ENCODE results near the gene RAB18. TPM values are rescaled to one million over a fixed set of nuclear protein-coding genes. Genes with fewer than 3 reads are reported as not detected.

RAB18 gene
- total and polyA plus RNA-seq, 2 experiments from 2014 or later: 35.5 to 77.2 TPM

GRCh38 chr10:27535317-27535716 lies 31.2 kb downstream of the RAB18 start (continued):
- TF ChIP-seq ZNF462 (CRISPR knock-in tag; IDR thresholded peaks at IDR 0.05) (no peak), POLR2AphosphoS5 (IDR thresholded peaks at IDR 0.05; ENCODE audit: low read depth) (no peak), CTCF (conservative IDR thresholded peaks at IDR 0.05; ENCODE audit: low read depth in 2 of 2) (no peak), ZNF114 (CRISPR knock-in tag; IDR thresholded peaks at IDR 0.05) (no peak), EZH2phosphoT487 (IDR thresholded peaks at IDR 0.05; ENCODE audit: unreplicated experiment) (no peak), NANOG (IDR thresholded peaks at IDR 0.05; ENCODE audit: borderline replicate concordance) (no peak)

GRCh38 chr10:27536437-27536836 lies 32.3 kb downstream of the RAB18 start:
- Mint-ChIP-seq H3K27ac (no peak overlapping the region), H3K4me3 (no peak overlapping the region), H3K36me3 (ENCODE audit: low read depth) (peaks cover 5% of the 10 kb centered on the region; the same call in 2 of the 3 replicates), H3K4me1 (peaks cover 4% of the 10 kb centered on the region; the same call in 2 of the 3 replicates), H3K9me3 (no peaks in the 10 kb centered on the region), H3K27me3 (ENCODE audit: insufficient read depth, low read depth, poor library complexity) (no peaks in the 10 kb centered on the region)
- Histone ChIP-seq H3K4me3 (no peak overlapping the region), H3K36me3 (ENCODE audit: insufficient read depth) (no peaks in the 10 kb centered on the region), H3K27ac (ENCODE audit: low read depth) (no peak overlapping the region), H3K9me2 (ENCODE audit: insufficient read depth) (no peaks in the 10 kb centered on the region), H3F3A (replicated peaks; ENCODE audit: low read depth) (no peaks in the 10 kb centered on the region), H3K79me2 (replicated peaks; ENCODE audit: insufficient read depth) (no peaks in the 10 kb centered on the region), H3K27me3 (ENCODE audit: insufficient read depth) (no peaks in the 10 kb centered on the region), H4K20me1 (replicated peaks; ENCODE audit: insufficient read depth) (no peaks in the 10 kb centered on the region), H2AFZ (no peak overlapping the region), H3K4me2 (no peak overlapping the region), H3K4me1 (ENCODE audit: insufficient read depth) (0 out of 2 replicates have a peak, but pooled peaks cover 4% of the 10 kb centered on the region)
- TF ChIP-seq JUNB (IDR thresholded peaks at IDR 0.05; ENCODE audit: unreplicated experiment): no peak
- no peak for TF ChIP-seq ETS1 (IDR thresholded peaks at IDR 0.05)
- no peak for TF ChIP-seq ZNF114 (CRISPR knock-in tag; IDR thresholded peaks at IDR 0.05)
- no peak for TF ChIP-seq STAT1 (IDR thresholded peaks at IDR 0.05; ENCODE audit: unreplicated experiment)
- TF ChIP-seq EZH2phosphoT487 (IDR thresholded peaks at IDR 0.05; ENCODE audit: unreplicated experiment): no peak
- no peak for TF ChIP-seq NANOG (IDR thresholded peaks at IDR 0.05; ENCODE audit: borderline replicate concordance)
- no peak for TF ChIP-seq EZH2 (IDR thresholded peaks at IDR 0.05; ENCODE audit: low read depth, unreplicated experiment)
- ATAC-seq (no peak), DNase-seq (ENCODE audit: low spot score) (no peak)
